Epithelial cell of prostate (primary cell): ENCODE measurements around the gene POLR2F.
"Not testable (repeated sequence)": the region's sequence is repeated elsewhere in the genome, so short reads cannot be mapped to it uniquely, and the experiment has no call there.

Source experiments
- DNase-seq: peaks from one replicate; pipeline ENCODE4 v3.0.0-alpha.2; 2011; ENCODE audit warnings: low read depth, low spot score
- H3K27ac ChIP-seq: fragments of 450-650 bp; 2 replicates; pipeline ENCODE4 v1.5.1; 2017; ENCODE audit warnings: mild to moderate bottlenecking

Gene POLR2F

DNA sequence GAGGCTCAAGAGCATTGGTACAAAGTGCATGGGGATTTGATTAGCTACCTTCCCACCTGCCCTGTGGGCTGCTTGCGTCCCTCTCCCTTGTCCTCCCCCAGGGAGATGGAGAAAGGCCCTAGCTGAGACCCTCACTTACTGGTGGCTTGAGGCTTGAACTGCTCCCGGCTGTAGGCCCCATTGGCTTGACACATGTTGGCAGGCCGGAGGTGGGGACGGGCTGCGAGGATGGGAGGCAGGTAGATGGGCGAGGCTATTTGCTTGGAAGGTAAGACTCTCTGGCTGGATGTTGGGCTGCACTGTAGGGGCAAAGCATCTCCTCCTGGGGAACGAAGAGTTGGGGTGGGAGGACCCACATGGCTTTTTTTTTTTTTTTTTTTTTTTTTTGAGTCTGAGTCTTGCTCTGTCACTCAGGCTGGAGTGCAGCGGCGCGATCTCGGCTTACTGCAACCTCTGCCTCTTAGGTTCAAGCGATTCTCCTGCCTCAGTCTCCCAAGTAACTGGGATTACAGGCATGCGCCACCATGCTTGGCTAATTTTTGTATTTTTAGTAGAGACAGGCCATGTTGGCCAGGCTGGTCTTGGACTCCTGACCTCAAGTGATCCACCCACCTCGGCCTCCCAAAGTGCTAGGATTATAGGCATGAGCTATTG lies 6.2 kb upstream of the POLR2F start:
- not testable (repeated sequence) for H3K27ac ChIP-seq, DNase-seq

DNA sequence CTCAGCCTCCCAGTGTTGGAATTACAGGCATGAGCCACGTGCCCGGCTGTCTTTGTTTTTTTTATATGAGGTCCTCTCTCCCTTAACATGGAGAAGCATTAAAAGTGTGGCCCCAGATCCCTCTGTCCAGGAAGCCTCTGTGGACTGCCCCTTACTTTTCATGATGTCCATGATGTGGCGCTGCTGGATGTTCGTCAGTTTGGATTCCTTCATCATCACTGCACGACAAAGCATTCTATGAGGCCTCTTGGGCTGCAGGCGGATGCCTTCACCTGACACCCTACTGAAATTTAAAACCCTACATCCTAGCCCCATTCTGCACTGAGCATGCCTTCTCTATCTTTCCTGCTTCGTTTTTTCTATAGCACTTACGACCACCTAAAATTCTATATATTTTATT lies 2.2 kb upstream of the POLR2F start:
- DNase-seq: no peak
- H3K27ac ChIP-seq: no peak overlapping the region

DNA sequence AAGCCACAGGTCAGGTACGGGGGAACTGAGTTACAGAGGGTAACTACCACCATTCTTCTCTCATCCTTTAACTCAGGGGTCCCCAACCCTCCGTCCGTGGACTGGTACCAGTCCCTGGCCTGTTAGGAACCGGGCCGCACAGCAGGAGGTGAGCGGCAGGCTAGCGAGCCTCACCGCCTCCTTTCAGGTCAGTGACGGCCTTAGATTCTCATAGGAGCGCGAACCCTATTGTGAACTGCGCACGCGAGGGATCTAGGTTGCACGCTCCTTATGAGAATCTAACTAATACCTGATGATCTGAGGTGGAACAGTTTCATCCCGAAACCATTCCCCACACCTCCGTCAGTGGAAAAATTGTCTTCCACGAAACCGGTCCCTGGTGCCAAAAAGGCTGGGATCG lies 870 bp upstream of the POLR2F start:
- H3K27ac ChIP-seq: peak overlapping the region; percentile 37
- not testable (repeated sequence) for DNase-seq

DNA sequence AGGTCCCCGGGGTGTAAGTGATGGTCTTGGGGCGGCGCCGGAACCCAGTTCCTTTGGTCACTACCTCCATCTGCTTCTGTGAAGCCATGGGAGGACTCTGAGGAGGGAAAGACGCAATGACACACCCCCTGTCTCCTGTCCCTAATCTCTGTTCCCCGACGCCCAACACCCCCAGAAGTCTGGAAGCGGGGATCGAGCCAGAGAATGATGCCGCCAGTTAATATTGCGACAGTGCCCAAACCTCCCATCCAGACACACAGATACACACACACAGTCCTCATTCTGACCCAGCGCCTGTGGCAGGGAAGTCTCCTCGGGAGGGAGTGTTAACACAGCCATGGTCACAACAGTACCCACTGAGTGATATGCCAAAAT lies 450 bp upstream of the POLR2F start:
- peak overlapping the region; percentile 37 for H3K27ac ChIP-seq
- DNase-seq: no peak

DNA sequence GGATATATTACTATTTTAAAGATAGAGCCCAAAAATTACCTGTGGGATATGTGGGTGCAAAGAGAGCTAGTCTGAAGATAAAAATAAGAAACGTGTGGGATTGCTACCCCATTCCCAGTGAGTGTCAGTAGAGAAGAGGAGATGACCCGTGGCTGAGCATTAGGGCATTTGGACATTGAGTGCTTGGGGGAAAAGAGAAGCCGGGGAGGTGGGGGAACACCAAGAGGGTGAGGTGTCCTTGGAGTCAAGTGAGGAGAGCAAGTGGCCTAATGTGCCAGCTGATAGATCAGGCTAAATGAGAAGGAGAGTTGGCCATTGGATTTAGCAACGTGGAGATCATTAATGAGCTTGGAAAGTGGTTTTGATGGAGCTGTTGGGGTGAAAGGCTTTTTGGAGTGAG lies 1.2 kb downstream of the POLR2F start:
- DNase-seq: no peak

DNA sequence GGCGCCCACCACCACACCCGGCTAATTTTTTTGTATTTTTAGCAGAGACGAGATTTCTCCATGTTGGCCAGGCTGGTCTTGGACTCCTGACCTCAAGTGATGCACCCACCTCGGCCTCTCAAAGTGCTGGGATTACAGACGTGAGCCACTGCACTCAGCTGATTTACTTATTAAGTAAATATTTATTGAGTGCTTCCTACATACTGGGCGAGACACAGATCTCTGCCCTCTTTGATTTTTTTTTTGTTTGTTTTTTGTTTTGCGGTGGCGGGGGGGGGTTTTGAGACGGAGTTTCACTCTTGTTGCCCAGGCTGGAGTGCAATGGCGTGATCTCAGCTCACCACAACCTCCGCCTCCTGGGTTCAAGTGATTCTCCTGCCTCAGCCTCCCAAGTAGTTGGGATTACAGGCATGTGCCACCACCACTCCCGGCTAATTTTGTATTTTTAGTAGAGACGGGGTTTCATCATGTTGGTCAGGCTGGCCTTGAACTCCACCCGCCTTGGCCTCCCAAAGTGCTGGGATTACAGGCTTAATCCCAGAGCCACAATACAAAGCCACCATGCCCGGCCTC lies 2.4 kb downstream of the POLR2F start:
- not testable (repeated sequence) for H3K27ac ChIP-seq, DNase-seq

More for the DNA sequence above, 1.2 kb downstream of the POLR2F start:
- H3K27ac ChIP-seq: no peak overlapping the region

DNA sequence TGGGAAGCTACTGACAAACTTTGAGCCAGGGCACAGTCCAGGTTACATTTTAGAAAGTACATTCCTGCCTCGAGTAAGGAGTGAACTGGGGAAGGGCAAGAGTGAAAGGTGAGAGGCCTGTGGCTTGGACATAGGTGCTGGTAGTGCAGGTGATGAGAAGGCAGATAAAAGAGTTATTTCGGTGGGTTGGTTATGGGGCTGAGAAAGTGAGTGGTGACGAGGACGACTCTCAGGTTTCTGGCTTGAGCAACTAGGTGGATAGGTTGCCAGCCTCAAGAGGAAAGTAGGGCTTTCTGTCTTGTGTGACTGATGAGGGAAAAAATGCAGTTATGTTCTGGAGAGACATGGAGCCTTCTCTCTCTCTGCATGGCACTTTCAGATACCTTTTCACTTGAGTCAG lies 3.7 kb downstream of the POLR2F start:
- H3K27ac ChIP-seq: no peak overlapping the region
- no peak for DNase-seq

DNA sequence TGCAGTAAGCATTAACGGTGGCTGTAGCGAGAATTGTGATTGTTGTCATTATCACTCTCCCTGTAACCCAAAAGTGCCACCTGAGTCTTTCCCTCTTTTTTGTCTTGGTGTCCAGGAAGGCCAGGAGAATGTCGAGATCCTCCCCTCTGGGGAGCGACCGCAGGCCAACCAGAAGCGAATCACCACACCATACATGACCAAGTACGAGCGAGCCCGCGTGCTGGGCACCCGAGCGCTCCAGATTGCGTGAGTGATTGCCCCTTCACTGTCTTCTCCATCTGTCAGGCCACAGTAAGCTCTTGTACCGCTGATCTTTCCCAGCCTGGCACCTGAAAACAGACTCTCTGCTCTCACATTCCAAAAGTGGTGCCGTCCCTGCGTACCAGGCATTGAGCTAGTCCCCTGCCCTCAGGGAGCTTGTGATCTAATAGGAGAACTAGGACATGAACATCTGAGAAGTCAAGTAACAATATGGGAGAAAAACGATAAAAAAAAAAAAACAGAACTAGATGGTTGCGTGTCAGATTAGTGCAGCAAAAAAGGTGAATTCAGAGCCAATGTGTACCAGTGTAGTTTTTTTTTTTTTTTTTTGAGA lies 5.8 kb downstream of the POLR2F start:
- no peak for DNase-seq
- H3K27ac ChIP-seq: no peak overlapping the region

DNA sequence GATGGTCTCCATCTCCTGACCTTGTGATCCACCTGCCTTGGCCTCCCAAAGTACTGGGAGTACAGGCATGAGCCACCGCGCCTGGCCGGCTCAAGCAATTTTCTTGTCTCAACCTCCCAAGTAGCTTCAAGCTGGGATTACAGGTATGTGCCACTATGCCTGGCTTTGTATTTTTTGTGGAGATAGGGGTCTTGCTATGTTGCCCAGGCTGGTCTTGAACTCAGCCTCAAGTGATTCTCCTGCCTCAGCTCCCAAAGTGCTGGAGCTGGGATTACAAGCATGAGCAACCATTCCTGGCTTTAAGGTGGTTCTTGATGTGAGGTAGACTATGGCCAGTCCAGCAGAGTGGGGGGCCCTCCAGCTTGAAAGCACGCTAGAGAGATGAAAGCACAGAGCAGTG lies 7.6 kb downstream of the POLR2F start:
- no peak for DNase-seq
- no peak overlapping the region for H3K27ac ChIP-seq

DNA sequence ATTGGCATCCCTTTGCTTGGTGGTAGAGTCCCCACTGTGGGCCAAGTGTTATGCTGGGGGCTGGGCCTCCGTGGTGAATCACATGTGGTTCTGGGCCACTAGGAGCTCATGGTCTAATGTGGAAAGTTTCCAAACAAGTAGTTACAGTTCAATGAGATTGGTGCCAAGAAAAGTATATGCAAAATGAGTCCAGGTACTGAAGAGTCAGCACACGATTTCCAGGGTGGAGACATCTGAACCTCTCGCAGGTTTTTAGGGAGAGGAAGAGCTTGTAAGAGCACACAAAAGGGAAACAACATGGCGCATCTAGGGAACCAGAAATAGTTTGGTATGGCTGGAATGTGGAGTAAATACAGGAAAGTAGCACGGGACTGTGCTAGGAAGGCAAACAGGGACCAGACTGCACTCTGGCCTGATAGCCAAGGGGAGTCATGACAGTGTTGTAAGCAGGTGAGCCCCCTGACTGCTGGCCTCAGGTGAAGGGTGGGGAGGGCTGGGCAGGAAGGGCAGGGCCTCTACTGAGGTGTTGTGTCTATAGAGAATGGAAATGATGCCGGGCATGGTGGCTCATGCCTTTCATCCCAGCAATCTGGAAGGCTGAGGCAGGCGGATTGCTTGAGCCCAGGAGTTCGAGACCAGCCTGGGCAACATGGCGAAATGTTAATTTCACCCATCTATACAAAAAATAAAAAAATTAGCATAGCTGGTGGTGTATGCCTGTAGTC lies 12.6 kb downstream of the POLR2F start:
- DNase-seq: no peak
- no peak overlapping the region for H3K27ac ChIP-seq

DNA sequence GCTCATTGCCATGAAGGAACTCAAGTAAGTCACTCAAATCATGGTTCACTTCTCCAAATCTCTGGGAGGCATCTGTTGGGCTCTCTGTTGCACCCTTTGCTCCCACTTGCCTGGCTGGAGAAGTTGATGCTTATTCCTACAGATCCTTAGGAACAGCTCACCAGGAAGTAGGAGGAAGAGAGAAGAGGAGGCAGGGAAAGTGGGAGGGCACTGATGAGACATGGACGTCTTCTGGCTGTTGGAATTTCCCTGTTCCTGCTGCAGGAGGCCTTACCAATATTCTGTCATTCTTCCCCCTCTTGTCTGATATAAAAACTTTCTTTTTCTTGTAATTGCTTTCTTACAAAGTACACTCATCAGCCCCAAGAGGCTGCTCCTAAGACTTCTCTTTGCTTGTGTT lies 13.6 kb downstream of the POLR2F start:
- H3K27ac ChIP-seq: no peak overlapping the region
- DNase-seq: no peak

DNA sequence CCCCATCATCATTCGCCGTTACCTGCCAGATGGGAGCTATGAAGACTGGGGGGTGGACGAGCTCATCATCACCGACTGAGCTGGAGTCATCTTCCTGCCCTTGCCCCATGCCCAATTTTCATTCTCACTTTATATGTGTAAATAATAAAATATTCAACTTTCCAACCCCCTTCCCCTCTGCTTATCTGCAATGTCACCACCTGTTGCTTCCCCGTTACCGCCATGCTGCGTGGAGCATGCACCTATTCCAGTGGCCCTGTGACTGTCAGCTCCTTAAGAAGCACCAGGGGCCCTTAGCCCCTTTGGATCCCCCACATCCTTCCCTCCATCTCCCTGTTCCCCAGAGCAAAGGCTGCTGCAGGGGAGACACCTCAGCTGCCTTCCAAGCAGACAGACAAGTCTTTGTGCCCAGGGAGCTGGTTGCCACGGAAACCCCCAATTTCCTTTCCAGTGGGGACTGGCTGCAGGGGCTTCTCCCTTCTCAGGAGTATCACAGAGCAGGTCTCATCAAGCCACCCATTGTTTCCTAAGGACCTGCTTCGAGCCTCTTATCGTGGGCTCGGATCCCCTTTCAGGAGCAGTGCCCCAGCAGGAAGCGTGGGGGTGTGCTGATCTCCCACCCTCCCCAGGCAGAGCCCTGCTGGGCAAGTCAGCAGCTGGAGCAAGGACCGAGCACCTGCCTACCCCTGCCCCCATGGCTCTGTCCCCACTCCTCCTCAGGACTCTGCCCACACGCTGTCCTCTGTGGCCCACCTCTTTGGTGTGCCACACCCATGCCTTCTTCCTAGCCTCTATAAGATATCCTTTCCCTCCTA lies 14.3 kb downstream of the POLR2F start:
- DNase-seq: no peak
- no peak overlapping the region for H3K27ac ChIP-seq

DNA sequence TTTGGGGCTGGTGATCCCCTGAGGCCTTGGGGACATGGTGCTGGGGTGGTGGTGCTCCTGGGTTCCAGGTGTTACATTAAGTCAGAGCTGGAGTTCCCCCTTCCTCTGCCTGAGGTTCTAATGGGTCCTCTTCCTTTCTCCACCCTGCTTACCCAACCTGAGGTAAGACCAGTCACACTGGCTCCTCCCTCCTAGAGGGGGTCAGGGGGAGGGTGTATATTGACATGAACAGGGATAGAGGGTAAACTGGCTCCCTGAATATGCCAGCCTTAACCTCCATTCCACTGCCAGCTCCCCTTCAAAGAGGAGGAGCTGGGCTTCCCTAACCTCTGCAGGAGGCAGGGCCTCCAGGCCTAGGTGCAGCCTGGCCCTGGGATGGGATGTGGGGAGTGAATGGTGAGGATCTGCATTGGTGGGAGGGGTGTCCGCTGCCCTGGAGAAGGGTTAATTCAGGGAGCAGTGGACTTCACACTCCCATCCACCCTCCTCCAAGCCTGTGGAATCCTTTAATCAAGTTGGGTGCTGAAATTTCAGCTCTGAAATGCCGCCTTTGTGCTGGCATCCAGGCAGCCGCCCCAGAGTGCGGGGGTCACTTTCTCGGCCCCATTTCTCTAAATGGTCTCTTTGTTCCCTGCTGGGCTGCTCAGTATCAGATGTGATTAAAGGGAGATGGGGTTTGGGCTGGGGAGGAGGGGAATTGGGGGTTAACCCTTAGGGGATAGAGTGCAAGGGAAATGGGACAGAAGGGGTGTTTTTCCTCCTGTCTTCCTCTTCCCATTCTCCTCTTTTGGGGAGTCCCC lies 15.2 kb downstream of the POLR2F start:
- DNase-seq: no peak
- no peak overlapping the region for H3K27ac ChIP-seq

DNA sequence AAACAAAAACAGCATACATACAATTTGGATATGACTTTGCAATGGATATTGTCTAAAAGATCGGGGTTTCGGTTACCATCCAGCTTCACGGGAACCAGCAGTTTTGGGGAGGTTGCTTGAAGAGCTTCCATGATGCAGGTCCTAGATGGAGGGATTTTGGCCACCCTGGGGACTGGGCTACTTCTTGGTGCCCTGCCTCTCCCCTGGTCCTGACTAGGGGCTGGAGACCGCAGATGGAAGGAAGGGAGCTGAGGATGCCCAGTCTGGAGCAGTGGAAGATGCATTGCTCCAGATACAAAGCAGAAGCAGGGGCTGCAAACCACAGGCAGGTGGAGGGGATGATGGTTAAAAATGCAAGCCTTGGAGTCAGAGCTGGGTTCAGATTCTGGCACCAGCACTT lies 17.4 kb downstream of the POLR2F start:
- no peak overlapping the region for H3K27ac ChIP-seq
- DNase-seq: no peak

DNA sequence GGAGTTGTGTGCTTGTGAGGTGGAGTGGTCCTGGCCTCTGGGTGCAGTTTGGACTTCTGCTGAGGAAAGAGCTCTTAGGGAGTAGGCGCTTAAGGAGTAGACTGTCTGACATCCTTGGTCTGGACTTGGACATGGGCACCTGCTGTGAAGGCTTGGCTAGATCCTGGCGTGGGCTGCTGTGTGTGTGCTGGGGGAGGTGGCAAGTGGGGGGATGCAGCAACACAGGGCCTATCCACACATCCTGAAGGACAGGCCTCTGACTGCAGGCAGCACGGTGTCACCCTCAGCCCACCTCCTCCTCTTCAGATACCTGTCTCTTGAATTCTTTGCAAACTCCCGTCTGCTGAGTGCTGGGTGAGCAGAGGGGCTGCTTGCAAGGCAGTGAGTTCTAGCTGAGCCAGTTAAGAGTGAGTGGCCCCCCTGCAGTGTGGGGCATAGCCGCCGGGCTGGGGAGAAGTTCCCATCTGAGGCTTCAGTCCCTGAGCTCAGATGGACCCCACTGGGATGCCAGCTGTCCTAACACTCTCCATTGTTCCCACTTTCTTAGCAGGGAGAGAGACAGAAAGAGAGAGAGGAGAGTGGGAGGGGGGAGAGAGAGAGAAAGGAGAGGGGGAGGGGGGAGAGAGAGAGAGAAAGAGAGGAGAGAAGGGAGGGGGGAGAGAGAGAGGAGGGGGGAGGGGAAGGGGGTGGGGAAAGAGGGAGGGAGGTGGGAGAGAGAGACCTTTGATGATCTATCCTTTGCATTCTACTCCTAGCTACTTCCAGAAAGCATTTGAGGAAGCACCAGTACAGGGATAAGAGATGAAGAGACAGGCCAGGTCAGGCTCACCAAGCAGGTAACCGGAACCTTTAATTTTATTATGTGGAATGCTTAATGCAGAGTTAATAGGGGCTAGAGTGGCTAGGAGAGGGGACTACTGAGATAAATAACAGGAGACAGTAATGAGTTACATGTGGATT lies 18.3 kb downstream of the POLR2F start:
- no peak for DNase-seq
- H3K27ac ChIP-seq: no peak overlapping the region

DNA sequence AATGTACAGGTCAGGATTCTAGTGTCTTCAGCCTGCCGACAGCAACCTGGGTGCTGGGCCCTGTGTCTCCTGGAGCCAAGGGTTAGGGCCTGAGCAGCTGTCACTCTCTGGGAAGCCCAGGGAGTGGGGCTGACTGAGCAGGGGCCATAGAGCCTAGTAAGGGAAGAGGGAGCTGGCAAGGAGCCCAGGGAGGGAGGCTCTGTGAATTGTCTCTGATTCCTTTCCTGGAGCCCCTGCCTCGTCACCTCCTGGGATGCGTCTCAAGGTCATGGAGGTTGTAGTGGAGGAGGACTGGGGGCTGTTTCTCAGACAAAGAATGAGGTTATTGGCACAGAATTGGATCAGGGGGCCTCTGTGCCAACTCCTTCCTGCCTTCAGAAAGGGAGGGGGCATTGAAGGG lies 19.0 kb downstream of the POLR2F start:
- H3K27ac ChIP-seq: no peak overlapping the region
- DNase-seq: no peak

DNA sequence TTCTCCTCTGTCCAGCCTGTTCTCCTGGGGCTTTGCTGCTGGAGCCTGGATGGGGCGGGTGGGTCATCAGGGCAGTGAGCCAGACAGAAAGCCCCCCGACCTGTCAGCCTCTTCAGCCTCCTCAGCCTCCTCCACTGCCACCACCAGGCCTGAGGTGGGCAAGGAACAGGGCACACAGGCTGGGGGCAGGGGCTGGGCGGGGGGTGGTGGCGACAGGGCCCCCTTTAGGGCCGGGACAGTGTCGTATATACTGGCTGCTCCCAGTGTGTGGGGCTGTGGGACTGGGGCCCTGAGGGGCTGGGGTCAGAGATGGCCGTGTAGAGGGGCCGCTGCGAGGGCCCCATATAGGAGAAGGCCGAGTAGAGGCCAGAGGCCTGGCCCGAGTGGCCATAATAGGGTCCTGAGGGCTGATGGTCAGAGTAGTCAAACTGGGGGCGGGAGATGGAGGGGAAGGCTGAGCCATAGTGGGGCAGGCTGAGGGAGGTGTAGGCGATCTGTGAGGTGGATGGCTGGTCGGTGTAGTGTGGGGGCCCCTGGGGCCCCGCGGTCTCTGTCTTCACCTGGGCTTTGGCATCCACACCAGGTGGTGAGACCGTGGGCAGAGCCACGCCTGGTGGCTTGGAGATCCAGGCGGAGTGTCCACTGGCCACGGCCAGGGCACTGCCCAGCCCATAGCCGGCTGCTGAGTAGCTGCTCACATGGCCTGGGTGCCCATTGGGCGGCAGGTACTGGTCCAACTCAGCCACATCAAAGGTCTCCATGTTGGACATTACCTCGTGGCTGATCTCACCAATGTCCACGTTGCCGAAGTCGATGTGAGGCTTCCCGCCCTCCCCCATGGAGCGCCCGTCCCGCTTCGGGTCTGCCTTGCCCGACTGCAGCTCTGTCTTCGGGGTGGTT lies 20.0 kb downstream of the POLR2F start:
- H3K27ac ChIP-seq: no peak overlapping the region
- no peak for DNase-seq

DNA sequence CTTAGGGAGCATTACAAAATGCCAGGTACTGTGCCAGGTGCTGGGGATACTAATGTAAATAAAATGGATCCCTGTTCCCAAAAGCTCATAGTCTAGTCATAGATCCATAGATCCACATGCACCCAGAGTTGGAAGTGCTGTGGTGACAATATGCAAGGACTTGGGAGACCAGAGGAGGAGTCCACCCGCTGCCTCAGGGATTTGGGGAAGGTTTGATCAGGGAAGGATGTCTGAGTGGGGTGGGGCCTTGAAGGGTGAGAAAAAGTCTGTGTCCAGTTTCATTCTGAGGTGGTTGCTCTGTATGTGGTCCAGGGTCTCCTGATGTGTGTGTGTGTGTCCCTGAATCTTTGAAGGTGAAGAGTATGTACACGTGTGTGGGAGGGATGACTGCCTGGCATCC lies 21.7 kb downstream of the POLR2F start:
- no peak overlapping the region for H3K27ac ChIP-seq
- no peak for DNase-seq
